Spleen (tissue), 11 donors: ENCODE measurements around the gene BTBD17. TPM values are rescaled to one million over a fixed set of nuclear protein-coding genes. Genes with fewer than 3 reads are reported as not detected.

Source experiments
- DNase-seq: peaks from one replicate; pipeline ENCODE4 v3.0.0-alpha.2; 2020
- H3K27ac ChIP-seq, 8 donors: fragments of 200-600 bp; sonication (generic) in 7 of 8; 1 replicate in 4 of 8; 2 replicates in 4 of 8; pipeline versions ENCODE4 v1.5.0 to v1.8.0; 2016 to 2021; ENCODE audit warnings: inconsistent platforms in 4 of 8, mild to moderate bottlenecking in 4 of 8, moderate library complexity in 1 of 8
- H3K27me3 ChIP-seq, 7 donors: fragments of 200-600 bp; sonication (generic) in 6 of 7; replicated peaks in 1 of 7; 1 replicate in 4 of 7; 2 replicates in 3 of 7; pipeline versions ENCODE4 v1.5.0 to v1.8.0; 2016 to 2021; ENCODE audit warnings: inconsistent platforms in 3 of 7, mild to moderate bottlenecking in 1 of 7
- H3K36me3 ChIP-seq, 6 donors: fragments of 200-600 bp; sonication (generic) in 5 of 6; 1 replicate in 4 of 6; 2 replicates in 2 of 6; pipeline versions ENCODE4 v1.5.0 to v1.8.0; 2016 to 2021; ENCODE audit warnings: inconsistent platforms in 2 of 6
- H3K4me1 ChIP-seq, 6 donors: fragments of 200-600 bp; sonication (generic) in 5 of 6; 1 replicate in 3 of 6; 2 replicates in 3 of 6; pipeline versions ENCODE4 v1.5.0 to v1.8.0; 2016 to 2021; ENCODE audit warnings: inconsistent platforms in 3 of 6
- H3K4me3 ChIP-seq, 8 donors: fragments of 200-600 bp; sonication (generic) in 7 of 8; 1 replicate in 4 of 8; 2 replicates in 4 of 8; pipeline versions ENCODE4 v1.5.0 to v1.8.0; 2016 to 2021; ENCODE audit warnings: inconsistent platforms in 4 of 8, mild to moderate bottlenecking in 4 of 8, moderate library complexity in 2 of 8
- H3K9me3 ChIP-seq, 8 donors: fragments of 200-600 bp; sonication (generic) in 7 of 8; 1 replicate in 4 of 8; 2 replicates in 4 of 8; pipeline versions ENCODE4 v1.5.0 to v1.8.0; 2016 to 2021; ENCODE audit warnings: inconsistent platforms in 4 of 8
- POLR2A ChIP-seq, 3 donors: fragments of 450-650 bp; IDR thresholded peaks; one replicate each; pipeline ENCODE4 v1.5.1; 2017; ENCODE audit warnings: antibody characterized with exemption in 3 of 3, mild to moderate bottlenecking in 1 of 3
- POLR2AphosphoS5 ChIP-seq, 3 donors: sonication (generic); formaldehyde crosslinking; IDR thresholded peaks; one replicate each; pipeline ENCODE4 v1.5.1; 2017; ENCODE audit warnings: antibody characterized with exemption in 3 of 3
- WGBS, 5 donors: extraction: QIAGEN DNeasy Blood & Tissue Kit in 3 of 5; methylation state at CpG; one replicate each; pipeline versions ENCODE4 v1.1.5 to v1.1.7; 2013 to 2018; 5-methylcytosine and 5-hydroxymethylcytosine counted together
- intact Hi-C: fragments of 100-400 bp; cut with DNase I; formaldehyde crosslinking; loops from one replicate; pipeline ENCODE4 v1.15.0; 2023; ENCODE audit warnings: low total_unique reads
- polyA plus RNA-seq, 3 donors: library from polyadenylated mRNA; stranded (reverse); fragments of 200-250 nt; gene quantifications; one replicate each; pipeline ENCODE4 v1.2.1, GENCODE V29; 2013
- total RNA-seq, 7 donors: library from RNA; depleted of rRNA in 3 of 7; stranded (reverse); fragments of >200 nt in 3 of 7; fragmentation: NEBNext Ultra II Directional in 4 of 7; extraction: Animal tissue kit (Norgen Biotek cat#: 25700) in 4 of 7; gene quantifications; one replicate each; pipeline versions ENCODE4 v1.1.0 to v1.2.1, GENCODE V29; 2016 to 2021
- TF ChIP-seq, protein P1 (sequence below), 11 experiments: fragments of 200-600 bp in 7 of 11; fragments of 450-650 bp in 4 of 11; sonication (generic) in 4 of 11; IDR thresholded peaks in 8 of 11; conservative IDR thresholded peaks in 3 of 11; 1 replicate in 7 of 11; 2 replicates in 4 of 11; pipeline versions ENCODE4 v1.4.0 to v1.8.0; 2016 to 2021; ENCODE audit warnings: antibody characterized with exemption in 11 of 11, inconsistent platforms in 4 of 11, mild to moderate bottlenecking in 1 of 11
- donor health status: healthy with polysubstance abuse.
- donor health status: DM: no; HTN: no; CAD: no; lungs with moderate emphysema.
- donor health status: DM: no; HTN: no; CAD: no.
- donor health status: Bipolar disorder and iron deficiency.
- donor health status: healthy.
- donor health status: DM: no; HTN: no; CAD: no.
- donor health status: DM: yes; HTN: yes; CAD: no.

BTBD17 gene
- total and polyA plus RNA-seq, 10 donors = 0.06 to 0.51 TPM; not detected in 8

DNA sequence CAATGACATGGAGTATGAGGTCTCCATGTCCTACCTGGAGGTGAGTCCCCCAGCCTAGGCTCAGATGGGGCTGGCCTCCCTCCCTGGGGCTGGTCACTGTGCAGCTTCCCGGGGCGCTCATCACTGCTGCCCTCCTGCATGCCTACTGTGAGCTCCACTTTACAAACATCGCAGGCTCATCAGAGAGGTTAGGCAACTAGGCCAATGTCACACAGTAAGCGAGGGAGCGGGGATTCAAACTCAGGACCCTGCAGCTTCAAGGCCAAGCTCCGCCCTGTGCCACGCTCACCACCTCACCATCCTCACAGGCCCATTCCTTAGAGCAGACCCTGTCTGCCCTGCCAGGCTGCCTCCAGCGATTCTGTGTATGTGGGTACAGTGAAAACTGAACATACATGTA lies 18.5 kb downstream of the BTBD17 start:
- intact Hi-C loops = no loop called here
- Histone ChIP-seq H3K27ac (peak overlapping the region in 6 of 8 donors; percentile 36 to 54 (median 42)), H3K27me3 (peaks cover 0 to 55% (median 0%) of the 10 kb centered on the region in 7 donors), H3K4me1 (peaks cover 0 to 58% (median 25%) of the 10 kb centered on the region in 6 donors), H3K36me3 (peaks cover 0 to 4% (median 0%) of the 10 kb centered on the region in 6 donors), H3K4me3 (no peak overlapping the region), H3K9me3 (no peaks in the 10 kb centered on the region)
- 79 to 97% (median 84%) methylated on average over 5 to 8 of the region's 8 CpGs for WGBS, 5 donors
- no peak for TF ChIP-seq POLR2A (IDR thresholded peaks at IDR 0.05)
- TF ChIP-seq, protein P1, sequence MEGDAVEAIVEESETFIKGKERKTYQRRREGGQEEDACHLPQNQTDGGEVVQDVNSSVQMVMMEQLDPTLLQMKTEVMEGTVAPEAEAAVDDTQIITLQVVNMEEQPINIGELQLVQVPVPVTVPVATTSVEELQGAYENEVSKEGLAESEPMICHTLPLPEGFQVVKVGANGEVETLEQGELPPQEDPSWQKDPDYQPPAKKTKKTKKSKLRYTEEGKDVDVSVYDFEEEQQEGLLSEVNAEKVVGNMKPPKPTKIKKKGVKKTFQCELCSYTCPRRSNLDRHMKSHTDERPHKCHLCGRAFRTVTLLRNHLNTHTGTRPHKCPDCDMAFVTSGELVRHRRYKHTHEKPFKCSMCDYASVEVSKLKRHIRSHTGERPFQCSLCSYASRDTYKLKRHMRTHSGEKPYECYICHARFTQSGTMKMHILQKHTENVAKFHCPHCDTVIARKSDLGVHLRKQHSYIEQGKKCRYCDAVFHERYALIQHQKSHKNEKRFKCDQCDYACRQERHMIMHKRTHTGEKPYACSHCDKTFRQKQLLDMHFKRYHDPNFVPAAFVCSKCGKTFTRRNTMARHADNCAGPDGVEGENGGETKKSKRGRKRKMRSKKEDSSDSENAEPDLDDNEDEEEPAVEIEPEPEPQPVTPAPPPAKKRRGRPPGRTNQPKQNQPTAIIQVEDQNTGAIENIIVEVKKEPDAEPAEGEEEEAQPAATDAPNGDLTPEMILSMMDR (IDR thresholded peaks at IDR 0.05 in 8 of 11, conservative IDR thresholded peaks at IDR 0.05 in 3 of 11) = no peak
- no peak for TF ChIP-seq POLR2AphosphoS5 (IDR thresholded peaks at IDR 0.05)
- no peak for DNase-seq

DNA sequence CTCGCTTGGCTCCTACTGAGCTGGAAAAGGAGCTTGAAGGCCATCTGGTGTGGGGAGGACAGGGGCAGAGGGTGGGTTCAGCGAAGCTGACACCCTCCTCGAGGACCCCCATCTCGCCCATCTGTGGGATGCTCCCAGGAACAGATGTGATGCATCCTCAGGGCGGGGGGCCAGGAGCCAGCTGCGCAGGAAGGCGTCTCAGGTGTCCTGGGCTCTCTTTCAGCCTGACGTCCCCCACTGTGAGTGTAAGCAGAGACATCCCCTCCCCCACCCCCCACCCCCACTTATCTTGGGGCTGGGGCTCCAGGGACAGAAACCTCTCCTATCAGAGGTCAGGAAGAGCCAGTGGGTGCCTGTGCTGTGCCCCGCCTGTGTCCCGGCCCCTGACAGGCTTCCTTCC lies 19.4 kb downstream of the BTBD17 start:
- DNase-seq = no peak
- H3K36me3 ChIP-seq = no peaks in the 10 kb centered on the region
- H3K9me3 ChIP-seq = no peaks in the 10 kb centered on the region
- no peak for TF ChIP-seq POLR2AphosphoS5 (IDR thresholded peaks at IDR 0.05)
- no peak for TF ChIP-seq POLR2A (IDR thresholded peaks at IDR 0.05)
- TF ChIP-seq, protein P1 (IDR thresholded peaks at IDR 0.05 in 8 of 11, conservative IDR thresholded peaks at IDR 0.05 in 3 of 11) = no peak
- intact Hi-C loops = no loop called here
- peaks cover 0 to 67% (median 28%) of the 10 kb centered on the region in 6 donors for H3K4me1 ChIP-seq
- H3K27ac ChIP-seq = no peak overlapping the region
- H3K27me3 ChIP-seq = peaks cover 0 to 55% (median 0%) of the 10 kb centered on the region in 7 donors
- no peak overlapping the region for H3K4me3 ChIP-seq
- 74 to 83% (median 80%) methylated on average over 7 to 10 of the region's 10 CpGs for WGBS, 5 donors

DNA sequence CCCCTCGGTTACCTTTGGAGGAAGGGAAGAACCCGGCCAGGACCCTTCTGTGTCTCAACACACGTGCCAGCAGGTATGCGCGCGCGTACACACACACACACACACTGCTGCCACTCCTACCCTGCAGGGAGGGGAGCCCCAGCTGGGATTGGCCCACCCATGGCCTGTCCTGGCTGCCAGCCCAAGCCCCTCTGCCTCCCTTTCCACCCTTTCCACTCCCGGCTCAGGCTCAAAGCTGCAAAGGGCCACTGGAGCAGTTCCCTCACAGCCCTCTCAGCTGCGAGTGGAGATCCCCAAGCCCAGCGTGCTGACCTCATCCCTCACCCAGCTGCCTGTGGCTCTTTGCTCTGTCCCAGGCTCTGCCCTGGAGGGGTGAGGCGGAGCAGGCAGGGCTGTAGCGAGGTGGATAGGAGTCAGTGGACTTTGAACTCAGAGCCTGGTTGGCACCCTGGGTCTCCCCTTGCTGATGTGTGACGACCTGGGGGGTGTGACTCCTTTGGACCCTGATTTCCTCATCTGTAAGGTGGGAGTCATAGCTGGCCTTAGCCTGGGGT lies 21.1 kb downstream of the BTBD17 start:
- TF ChIP-seq, protein P1 (IDR thresholded peaks at IDR 0.05 in 8 of 11, conservative IDR thresholded peaks at IDR 0.05 in 3 of 11) = no peak
- TF ChIP-seq POLR2AphosphoS5 (IDR thresholded peaks at IDR 0.05) (no peak), POLR2A (IDR thresholded peaks at IDR 0.05) (no peak)
- DNase-seq = no peak
- Histone ChIP-seq H3K36me3 (no peaks in the 10 kb centered on the region), H3K4me3 (no peak overlapping the region), H3K27ac (no peak overlapping the region), H3K9me3 (no peaks in the 10 kb centered on the region), H3K4me1 (peaks cover 0 to 70% (median 25%) of the 10 kb centered on the region in 6 donors), H3K27me3 (peaks cover 0 to 53% (median 0%) of the 10 kb centered on the region in 7 donors)
- WGBS, 5 donors = 67 to 83% (median 76%) methylated on average over 10 to 13 of the region's 13 CpGs
- intact Hi-C loops = no loop called here

DNA sequence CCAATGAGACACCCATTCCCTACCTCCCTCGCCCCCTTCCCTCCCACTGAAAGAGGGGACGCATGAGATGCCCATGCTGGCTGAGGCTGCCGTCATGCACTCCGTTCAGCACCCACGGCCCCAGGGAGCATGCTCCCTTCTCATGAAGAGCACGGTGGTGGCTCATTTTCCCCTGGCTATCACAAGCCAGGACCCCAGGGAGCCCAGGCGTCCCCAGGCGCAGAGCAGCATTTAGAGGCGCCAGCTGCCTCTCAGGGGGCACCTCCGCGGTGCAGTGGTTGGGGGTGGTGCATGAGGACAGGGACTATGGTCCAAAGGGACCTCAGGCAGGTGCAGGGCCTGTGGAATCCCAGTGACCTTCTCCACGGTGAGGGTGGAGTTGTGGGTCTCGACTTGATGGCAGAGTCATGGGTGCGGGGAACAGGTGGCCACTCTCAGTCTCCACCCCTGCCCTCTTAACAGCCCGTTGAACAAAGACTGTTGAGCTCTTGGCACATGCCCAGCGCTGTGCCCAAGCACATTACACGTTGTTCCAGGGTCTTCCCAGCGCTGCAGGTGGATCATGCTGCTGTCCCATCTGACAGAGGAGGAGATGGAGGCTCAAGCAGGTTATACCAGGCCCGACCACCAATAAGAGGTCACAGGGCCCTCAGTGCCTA lies 22.0 kb downstream of the BTBD17 start:
- Histone ChIP-seq H3K27ac (no peak overlapping the region), H3K36me3 (no peaks in the 10 kb centered on the region), H3K9me3 (no peaks in the 10 kb centered on the region), H3K4me3 (no peak overlapping the region), H3K4me1 (peaks cover 0 to 61% (median 20%) of the 10 kb centered on the region in 6 donors), H3K27me3 (peaks cover 0 to 48% (median 0%) of the 10 kb centered on the region in 7 donors)
- TF ChIP-seq, protein P1 (IDR thresholded peaks at IDR 0.05 in 8 of 11, conservative IDR thresholded peaks at IDR 0.05 in 3 of 11) = no peak
- no peak for TF ChIP-seq POLR2AphosphoS5 (IDR thresholded peaks at IDR 0.05)
- TF ChIP-seq POLR2A (IDR thresholded peaks at IDR 0.05) = no peak
- WGBS, 5 donors = 67 to 89% (median 83%) methylated on average over 11 to 19 of the region's 19 CpGs
- no peak for DNase-seq
- intact Hi-C loops = no loop called here
